DMS 273 (cell line): ENCODE measurements around the gene CD9.
A peak's percentile ranks its signal among the peaks of the same experiment; 100 is the strongest.
"Not testable (repeated sequence)": the region's sequence is repeated elsewhere in the genome, so short reads cannot be mapped to it uniquely, and the experiment has no call there.

Experiments
- DNase-seq: peaks from one replicate; lab custom pipeline; 2025; ENCODE audit not compliant: unreplicated experiment; lab: John Stamatoyannopoulos, UW

The CD9 gene

DNA sequence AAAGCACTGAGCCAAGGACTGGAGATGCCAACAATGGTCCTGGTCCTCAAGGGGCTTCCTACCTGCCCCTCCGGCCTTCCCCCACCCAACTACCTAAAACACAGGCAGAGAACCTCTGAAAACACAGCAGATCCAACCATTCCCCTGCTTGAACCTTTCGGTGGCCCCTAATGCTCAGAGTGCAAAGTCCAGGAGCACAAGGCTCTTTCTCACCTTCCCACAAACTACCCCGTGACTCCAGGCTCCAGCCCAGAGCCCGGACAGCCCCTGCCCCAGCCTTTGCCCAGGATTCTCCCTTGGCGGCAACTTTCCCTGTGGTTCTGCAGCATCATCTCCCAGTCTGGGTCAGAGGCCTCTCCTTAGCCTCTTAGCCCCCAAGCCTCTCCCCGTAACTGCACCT, 1.6 kb upstream of the CD9 start:
- DNase-seq = no peak

DNA sequence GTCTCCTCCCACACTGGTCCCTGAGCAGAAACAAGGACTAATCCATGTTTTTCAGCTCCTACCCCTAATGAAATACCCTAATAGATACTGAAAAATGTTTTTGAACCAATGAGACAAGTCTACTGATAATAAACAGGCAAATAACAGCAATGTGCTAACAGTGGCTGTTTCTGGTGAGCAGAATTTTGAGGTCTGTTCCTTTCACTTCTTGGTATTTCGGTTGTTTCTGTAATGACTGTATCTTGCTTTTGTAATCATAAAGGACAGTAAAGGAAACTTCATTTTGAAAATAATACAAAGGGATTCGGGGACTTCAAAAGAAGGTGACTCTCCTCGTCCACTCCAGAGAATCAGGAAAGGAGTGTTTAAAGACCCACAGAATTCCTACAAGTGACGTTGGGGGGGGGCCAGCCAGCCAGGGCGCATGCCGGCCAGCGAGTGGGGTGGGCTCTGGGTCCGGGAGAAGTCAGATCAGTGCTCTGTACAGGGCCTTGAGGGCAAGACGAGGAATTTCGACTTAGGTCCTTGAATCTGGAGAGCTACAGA, 1.1 kb upstream of the CD9 start:
- no peak for DNase-seq

DNA sequence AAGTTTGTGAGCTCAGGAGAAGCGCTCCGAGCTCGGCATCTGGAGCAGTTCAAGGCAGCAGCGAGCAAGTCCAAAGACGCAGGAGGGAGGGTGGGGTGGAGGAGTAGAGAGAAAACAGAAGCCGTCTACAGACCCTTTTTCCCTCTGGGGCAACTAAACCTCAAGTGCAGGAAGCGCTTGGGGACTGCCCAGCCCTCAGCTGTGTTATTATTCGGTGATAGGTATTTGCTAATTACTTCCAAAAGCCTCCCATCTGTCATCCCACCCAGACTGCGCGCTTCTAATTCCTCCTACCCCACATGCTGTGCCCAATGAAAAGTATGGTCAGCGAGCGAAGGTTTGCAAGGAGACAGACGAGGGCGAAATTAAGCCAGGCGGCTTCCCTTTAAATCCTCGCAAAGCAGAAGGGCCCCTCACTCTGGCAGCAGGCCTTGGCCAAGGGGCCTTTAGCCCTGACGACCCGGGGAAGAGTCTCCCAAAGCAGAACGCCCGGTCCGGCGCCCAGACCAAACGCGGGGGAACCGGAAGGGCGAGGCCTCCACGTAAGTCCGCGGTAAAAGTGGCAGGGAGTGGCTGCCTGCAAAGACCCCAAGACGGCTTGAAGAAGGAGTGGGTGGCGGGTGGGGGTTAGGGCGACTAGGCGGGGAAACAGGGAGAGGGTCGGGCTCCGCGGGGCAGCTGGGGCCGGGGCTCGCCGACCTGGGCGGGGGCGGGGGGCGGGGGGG, 507 bp upstream of the CD9 start:
- peak; percentile 77 for DNase-seq

DNA sequence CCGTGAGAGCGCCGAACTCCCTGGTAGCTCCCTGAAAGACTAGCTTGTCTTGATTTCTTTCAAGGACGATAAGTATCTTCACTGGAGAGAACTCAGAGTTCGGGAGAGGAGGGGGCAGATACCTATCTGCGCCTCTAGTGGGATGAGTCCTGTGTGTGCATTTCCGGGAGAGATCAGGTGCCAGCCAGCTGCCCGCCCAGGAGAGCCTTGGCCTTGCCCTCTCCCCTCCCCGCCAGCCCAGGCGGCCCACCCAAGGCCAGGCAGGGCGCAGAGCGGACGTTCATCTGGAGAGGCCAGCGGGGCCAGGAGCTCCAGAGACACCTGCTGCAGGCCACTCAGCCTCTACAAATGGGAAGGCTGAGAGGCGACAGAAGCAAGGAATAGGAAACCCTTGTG, 1.0 kb downstream of the CD9 start:
- no peak for DNase-seq

DNA sequence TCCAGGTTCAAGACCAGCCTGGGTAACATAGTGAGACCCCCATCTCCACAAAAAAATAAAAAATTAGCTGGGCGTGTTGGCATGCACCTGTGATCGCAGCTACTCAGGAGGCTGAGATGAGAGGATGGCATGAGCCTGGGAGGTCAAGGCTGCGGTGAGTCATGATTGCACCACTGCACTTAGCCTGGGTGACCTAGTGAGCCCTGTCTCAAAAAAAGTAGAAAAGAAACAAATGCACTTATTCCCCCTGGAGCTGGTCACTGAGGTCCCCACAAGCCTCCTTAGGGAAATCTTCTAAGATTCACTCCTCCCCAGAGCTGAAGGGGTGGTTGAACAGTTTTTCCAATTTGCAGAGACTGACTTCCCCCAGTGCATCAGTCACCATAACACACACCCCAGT, 1.6 kb downstream of the CD9 start:
- no peak for DNase-seq

DNA sequence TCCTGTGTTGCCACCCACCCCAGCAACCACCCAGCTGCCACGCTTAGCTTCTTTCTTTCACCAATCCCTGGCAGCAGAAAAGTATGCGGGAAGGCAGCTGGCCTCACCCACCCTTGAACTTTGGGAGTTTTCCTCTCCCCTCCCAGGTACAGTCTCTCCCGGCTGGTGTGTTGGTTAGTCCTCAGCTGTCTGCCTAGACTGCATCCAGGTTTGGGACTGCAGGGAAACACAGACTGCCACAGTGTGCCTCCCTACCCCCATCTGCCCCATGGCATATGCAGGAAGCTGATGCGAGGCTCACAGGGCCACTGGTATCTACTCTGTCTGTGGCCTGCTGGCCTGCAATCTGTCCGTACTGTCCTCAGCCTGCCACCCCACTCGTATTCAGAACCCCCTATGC, 2.1 kb downstream of the CD9 start:
- DNase-seq = peak; percentile 42

DNA sequence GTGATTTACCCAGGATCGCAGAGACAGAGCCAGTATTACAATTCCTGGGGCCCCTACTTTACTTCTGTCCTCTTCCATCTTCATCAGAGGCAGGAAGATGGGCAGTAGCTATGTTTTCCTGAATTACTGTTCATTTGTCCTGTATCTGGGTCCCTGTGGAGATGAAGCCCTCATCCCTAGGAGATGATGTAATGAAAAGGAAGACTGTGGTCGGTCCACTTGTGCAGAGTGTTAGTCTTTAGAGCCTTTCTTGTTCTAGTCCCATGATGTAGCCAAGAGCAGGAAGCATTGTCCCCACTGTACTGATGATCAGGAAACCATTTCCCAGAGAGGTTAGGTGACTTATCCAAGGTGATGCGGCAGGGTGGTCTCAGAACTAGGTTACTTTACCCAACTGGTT, 2.6 kb downstream of the CD9 start:
- DNase-seq = no peak

DNA sequence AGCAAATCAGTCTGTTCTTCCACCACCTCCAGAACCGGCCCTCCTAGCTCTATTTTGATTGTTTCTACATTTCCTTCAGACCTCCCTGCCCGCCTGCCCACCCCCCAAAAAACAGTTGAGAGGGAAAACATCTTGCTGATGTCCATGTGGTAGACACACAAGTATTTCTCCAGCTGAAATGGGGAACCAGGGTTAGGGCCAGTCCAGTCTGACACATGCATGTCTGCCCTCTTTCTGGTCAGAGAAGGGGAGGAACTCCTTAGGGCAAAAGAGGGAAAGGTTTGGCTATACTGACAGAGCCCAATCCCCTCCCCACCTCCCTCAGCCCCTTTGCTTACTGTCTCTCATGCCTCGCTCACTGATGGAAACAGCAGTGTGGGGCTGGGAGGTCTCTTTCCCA, 3.4 kb downstream of the CD9 start:
- DNase-seq = no peak

DNA sequence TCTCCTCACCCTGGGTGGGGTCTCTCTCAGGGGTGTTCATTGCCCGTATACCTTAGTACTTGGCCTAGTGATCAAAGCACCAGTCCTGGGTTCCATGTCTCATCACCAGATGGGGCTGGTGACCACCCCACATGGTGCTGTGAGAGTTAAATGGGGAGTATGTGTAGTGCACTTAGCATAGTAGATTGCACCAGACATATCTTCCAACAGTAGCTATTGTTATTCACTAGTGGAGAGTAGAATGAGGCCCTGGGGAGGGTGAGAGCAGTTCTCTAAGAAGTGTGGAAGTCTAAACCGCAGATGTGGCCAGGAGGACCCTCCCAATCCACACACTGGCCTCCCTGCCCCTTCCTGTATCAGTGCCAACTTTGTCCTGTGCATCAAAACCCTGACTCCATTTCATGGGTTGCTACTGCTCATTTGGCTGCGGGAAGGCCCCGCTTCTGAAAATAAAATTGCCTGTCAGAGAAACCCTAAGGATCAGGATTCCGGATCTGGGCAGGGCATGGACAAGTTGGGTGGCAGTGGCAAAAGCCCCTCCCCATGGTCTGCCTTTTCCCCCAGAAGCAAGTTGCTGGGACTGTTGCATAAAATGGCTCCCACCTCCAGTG, 4.4 kb downstream of the CD9 start:
- no peak for DNase-seq

DNA sequence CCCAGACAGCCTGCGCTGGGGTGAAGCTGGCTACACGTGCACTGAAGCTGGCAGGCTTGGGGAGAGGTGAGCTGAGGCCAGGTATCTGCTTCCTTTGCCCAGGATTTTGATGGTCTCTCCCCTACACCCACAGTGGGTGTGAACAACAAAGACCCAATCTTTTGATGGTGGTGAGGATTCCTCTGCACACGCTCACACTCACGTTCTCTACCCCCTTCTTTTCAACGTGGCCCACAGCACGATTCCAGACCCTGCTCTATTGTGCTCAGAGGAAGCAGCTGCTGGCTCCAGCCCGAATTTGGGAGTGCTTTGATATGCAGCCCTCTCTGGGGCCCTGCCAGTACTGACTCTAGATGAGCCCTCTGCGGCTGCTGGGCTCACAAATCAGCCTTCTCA, 4.9 kb downstream of the CD9 start:
- peak; percentile 55 for DNase-seq

DNA sequence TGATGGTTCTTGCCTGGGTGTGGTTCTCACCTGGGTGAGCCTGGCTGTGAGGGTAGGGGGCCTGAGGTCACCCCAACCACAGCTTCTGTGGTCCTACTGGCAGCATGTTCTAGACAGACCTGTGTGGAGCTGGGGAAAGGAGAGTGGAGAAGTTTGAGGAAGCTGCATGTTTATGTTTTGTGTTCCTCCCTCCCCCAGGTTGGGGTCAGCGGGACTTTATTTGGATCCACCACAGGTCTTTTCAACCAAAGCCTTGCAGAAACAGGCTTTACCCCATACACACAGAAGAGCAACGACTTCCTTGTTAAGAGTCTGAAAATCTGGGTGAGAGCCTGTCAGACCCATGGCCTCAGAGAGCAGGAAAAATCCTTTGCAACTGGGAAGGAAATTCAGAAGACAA, 5.6 kb downstream of the CD9 start:
- DNase-seq = no peak

DNA sequence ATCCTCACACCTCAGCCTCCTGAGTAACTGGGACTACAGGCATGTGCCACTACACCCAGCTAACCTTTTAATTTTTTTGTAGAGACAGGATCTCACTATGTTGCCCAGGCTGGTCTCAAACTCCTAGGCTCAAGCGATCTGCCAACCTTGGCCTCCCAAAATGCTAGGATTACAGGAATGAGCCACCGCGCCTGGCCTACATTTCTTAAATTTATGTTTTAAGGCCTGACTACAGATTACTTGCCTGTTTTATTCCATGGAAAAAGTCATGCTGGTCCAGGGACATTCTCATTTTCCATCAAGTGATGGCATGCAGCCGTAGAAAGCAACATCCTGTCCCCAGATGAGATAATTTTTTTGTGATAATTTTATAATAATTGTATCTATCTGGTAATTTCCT, 6.1 kb downstream of the CD9 start:
- DNase-seq = no peak

DNA sequence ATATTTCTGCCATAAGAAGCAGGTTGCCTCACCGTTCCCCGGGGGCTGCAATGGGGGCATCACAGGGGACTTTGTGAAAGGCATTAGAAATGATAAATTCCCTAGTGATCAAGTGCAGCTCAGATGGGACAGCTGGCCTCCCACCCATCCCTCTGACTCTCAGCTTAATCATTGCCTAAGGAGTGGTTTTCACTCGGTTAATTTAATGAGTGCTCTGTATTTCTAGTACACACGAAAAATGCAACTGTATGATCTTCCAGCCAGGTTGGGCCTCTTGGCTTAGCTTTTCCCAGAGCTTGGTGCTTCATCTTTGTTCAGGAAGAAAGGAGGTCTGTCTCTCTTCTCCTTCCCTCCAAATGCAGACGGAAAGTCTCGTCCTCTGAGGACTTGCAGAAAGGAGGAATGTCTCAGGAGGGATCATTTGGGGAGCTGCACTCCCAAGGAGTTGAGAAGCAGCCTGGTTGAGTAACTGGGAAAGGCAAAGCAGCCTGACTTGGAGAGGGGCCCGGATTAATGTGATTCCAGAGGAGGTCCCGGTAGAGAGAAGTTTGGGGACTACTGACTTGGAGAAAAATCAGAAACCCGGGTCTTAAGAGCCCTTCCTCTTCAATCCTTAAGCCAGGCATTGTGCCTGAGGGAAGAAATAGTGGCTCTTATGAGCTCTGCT, 7.2 kb downstream of the CD9 start:
- DNase-seq = no peak

DNA sequence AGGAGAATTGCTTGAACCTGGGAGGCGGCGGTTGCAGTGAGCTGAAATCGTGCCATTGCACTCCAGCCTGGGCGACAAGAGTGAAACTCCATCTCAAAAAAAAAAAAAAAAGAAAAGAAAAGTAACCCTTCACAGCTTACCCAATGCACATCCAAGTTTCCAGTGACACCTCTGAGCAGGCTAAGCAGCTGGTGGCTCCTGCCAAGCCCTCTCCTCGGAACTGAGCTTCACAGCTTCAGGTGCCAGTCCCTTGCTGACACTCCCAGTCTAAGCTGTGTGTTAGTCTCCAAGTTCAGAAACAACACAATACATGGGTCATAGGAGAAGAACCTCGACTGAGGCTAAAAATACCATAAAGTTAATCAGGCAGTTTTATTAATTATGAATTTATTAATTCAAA, 7.9 kb downstream of the CD9 start:
- no peak for DNase-seq

DNA sequence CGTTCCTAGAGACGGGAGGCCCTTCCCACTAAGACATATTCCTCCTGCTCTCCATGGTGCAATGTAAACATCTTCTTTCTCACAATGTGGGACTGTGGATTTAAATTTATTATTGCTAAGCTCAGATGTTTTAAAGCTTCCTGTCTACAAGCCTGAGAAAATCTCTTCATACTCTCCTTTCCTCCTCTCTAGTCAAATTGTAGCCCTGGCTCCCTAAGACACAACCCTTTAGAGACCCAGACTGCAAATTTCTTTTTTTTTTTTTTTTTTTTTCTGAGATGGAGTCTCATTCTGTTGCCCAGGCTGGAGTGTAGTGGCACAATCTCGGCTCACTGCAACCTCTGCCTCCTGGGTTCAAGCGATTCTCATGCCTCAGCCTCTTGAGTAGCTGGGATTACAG, 9.2 kb downstream of the CD9 start:
- DNase-seq = not testable (repeated sequence)

DNA sequence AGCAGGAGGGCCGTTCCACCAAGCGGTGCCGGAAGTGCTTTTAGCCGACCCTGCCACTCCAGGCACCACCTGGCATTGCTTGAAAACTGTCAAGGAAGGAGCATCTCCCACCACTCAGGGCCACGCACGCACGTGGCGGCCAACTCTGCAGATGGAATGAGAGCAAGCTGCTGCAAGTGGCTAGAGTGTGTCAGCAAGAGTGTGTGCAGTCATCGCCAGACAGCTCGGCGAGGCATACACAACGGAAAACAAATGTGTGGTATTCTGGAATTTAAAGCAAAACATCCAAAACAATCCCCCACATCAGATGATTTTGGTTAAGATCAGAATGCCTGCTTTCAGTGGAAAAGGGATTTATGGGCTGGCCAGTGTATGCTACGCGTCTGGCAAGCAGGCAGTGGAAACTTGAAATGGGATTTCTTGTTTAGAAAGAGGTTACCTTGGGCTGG, 11.2 kb downstream of the CD9 start:
- DNase-seq = no peak

DNA sequence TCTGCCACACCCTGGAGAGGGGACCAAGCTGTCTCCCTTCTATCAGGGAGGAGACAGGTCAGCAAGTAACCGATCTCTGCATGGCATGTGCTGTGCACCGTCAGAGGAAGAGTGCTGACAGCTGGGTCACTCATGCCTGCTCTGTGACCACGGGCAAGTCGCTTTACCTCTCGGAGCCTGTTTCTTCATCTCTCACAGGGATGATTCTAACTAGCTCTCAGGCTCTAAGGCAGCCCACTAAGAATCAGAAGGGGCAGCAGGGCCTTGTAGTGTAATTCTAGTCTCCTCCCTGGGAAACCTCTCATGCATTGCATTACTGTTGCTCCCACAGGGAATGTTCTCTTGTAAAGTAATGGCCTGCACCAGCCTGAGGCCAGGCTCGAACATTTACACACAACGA, 11.9 kb downstream of the CD9 start:
- DNase-seq = no peak

DNA sequence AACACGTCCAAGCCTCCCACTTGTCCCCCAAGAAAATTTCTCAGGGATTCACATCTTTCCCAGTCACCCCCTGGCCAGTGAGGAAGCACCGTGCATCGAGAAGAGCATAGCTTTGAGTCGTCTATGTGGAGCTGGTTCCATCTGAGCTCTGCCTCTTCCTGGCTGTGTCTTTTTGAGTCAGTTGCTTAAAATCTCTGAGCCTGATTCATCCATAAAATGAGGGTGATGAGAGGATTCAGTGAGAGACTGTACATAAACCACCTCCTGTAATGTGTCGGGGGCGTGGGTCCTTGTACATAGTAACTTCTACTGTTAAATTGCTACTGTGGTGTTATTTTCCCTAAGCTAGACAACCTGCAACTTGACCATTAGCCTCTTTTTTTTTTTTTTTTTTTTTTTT, 13.8 kb downstream of the CD9 start:
- DNase-seq = no peak

DNA sequence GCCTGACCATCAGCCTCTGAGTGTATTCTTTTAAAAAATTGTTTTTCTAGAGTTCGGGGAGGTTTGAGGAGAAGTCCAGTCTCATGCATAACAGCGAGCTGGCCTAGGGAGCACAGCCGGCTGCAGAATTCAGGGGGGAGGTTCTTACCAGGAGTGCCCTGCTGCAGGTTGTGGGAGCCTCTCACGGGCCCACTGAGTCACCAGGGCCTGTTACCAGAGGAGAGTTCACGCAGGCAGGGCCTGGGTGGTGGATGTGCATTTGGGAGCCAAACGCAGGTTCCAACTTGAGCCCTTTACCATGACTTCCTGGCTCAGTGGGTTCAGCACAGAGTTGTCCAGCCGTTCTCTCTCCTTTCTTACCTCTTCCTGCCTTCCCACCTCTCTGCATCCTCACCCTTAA, 14.4 kb downstream of the CD9 start:
- no peak for DNase-seq

DNA sequence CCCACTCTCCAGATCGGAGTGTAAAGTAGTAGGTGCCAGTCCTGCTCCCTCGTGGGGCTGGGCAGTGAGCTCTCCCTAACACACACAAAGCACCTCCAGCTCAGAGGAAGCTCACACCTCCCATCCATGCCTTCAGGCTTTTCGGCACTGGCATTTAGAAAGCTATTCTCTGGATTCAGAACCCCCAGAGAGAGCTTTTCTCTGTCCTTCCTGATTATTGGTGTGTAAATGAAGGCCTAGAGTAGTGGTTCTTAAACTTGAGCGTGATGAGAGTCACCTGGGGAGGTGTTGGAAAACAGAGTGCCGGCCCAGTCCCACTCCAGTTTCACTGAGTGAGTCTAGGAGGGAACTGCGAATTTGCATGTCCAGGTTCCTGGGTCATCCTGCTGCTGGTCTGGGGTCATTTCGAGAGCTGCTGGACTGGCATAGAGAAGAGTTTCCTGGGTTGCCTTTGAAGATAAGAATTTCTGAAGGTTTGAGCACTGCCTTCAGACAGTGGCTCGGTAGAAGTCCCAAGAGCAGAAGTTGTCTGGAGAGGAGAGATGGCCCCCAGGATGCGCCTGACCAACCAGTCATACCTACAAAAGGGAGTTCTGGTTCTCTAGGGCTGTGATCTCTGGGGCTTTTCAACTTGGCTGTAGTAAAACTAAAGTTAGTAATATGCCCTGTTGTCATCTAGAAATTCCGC, 15.1 kb downstream of the CD9 start:
- no peak for DNase-seq

DNA sequence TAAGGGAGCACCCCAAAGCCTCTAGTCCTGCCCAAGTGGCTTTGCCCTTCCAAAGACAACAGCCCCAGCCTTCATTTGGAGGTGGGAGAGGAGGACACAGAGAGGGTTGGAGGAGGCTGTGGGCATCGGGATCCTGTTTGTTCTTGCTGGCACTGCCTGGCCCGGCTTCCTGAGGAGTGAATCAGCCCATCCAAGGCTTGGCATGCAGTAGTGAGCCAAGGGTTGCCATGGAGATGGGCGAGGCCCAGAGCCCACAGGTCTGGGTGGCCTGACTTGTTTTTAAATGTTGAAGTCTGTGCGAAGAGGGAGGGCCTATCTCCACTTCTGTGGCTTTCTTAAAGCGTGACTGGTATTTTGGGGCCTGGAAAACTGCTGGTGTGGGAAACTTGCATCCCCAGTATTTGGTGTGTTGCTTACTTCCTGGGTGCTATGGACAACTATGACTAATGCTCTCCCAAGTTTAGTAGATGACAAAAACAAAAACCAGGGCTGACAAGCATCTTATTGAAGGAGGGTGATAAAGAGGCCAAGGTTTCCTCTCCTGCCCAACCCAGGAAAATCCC, 15.8 kb downstream of the CD9 start:
- peak; percentile 61 for DNase-seq
